Stimulated activated CD4-positive, alpha-beta T cell treated with anti-CD3 and anti-CD28 coated beads, TNF-alpha, amount 100 ng/mL, for 4 hours (primary cell): ENCODE data around the gene MVB12A.

Experiments
- DNase-seq, 3 experiments: peaks; one replicate each; pipeline ENCODE4 v3.0.0-alpha.2; 2020; ENCODE audit warnings: low read depth in 3 of 3

The MVB12A gene

GRCh38 chr19:17471410-17472125 lies 51.7 kb downstream of the MVB12A start:
- no peak for DNase-seq

- DNase-seq = no peak
These were observed 53.2 kb downstream of the MVB12A start for GRCh38 chr19:17473041-17473440.
